ENCODE data around the gene NLRC5.

DNA sequence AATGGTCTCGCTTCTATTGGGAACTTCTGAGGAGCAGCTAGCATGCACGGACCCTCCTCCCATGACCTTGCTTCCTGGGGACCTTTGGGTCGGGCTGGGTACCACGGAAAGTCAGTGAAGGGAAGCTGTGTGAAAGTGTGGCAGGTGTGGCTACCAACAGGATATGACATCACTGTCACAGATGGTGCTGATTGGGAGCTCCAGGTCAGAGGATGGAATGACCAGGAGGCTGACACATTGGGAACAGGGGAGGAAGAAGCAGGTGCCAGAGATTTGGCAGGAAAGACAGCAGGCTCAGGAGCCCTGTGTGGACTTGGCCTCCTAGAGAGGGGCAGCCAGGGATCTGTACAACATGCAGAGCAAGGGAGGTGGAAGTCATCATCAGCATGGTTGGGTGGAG, 137.1 kb downstream of the NLRC5 start:
- no peak for TF ChIP-seq EZH2phosphoT487 (IDR thresholded peaks at IDR 0.05; ENCODE audit: borderline replicate concordance, low read length)
- TF ChIP-seq, protein P1, sequence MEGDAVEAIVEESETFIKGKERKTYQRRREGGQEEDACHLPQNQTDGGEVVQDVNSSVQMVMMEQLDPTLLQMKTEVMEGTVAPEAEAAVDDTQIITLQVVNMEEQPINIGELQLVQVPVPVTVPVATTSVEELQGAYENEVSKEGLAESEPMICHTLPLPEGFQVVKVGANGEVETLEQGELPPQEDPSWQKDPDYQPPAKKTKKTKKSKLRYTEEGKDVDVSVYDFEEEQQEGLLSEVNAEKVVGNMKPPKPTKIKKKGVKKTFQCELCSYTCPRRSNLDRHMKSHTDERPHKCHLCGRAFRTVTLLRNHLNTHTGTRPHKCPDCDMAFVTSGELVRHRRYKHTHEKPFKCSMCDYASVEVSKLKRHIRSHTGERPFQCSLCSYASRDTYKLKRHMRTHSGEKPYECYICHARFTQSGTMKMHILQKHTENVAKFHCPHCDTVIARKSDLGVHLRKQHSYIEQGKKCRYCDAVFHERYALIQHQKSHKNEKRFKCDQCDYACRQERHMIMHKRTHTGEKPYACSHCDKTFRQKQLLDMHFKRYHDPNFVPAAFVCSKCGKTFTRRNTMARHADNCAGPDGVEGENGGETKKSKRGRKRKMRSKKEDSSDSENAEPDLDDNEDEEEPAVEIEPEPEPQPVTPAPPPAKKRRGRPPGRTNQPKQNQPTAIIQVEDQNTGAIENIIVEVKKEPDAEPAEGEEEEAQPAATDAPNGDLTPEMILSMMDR (conservative IDR thresholded peaks at IDR 0.05; ENCODE audit: low read depth, low read length): no peak
